ENCODE data around the gene SERPINA5. TPM values are rescaled to one million over a fixed set of nuclear protein-coding genes. Genes with fewer than 3 reads are reported as not detected.

The SERPINA5 gene
- total RNA-seq, 1 donor from 2014 or later: 0.50 TPM

- Mint-ChIP-seq H3K27me3 (ENCODE audit: low read depth) (no peaks in the 10 kb centered on the region), H3K27ac (ENCODE audit: unreplicated experiment) (peak overlapping the region; percentile 52), H3K9me3 (ENCODE audit: low read depth) (no peaks in the 10 kb centered on the region), H3K4me1 (ENCODE audit: low read depth) (peaks cover 17% of the 10 kb centered on the region), H3K36me3 (ENCODE audit: low read depth) (no peaks in the 10 kb centered on the region), H3K4me3 (ENCODE audit: unreplicated experiment) (no peak overlapping the region)
- no peak for DNase-seq (ENCODE audit: low spot score)
- TF ChIP-seq, protein P1, sequence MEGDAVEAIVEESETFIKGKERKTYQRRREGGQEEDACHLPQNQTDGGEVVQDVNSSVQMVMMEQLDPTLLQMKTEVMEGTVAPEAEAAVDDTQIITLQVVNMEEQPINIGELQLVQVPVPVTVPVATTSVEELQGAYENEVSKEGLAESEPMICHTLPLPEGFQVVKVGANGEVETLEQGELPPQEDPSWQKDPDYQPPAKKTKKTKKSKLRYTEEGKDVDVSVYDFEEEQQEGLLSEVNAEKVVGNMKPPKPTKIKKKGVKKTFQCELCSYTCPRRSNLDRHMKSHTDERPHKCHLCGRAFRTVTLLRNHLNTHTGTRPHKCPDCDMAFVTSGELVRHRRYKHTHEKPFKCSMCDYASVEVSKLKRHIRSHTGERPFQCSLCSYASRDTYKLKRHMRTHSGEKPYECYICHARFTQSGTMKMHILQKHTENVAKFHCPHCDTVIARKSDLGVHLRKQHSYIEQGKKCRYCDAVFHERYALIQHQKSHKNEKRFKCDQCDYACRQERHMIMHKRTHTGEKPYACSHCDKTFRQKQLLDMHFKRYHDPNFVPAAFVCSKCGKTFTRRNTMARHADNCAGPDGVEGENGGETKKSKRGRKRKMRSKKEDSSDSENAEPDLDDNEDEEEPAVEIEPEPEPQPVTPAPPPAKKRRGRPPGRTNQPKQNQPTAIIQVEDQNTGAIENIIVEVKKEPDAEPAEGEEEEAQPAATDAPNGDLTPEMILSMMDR (IDR thresholded peaks at IDR 0.05): no peak
These were observed 42.0 kb upstream of the SERPINA5 start for GRCh38 chr14:94539181-94539580.

GRCh38 chr14:94540031-94540794 lies 41.0 kb upstream of the SERPINA5 start:
- no peak overlapping the region for H3K4me3 Mint-ChIP-seq (ENCODE audit: unreplicated experiment)
- no peaks in the 10 kb centered on the region for H3K36me3 Mint-ChIP-seq (ENCODE audit: low read depth)
- no peaks in the 10 kb centered on the region for H3K27me3 Mint-ChIP-seq (ENCODE audit: low read depth)
- DNase-seq (ENCODE audit: low spot score): no peak
- TF ChIP-seq, protein P1 (IDR thresholded peaks at IDR 0.05): peak; percentile 74
- H3K9me3 Mint-ChIP-seq (ENCODE audit: low read depth): no peaks in the 10 kb centered on the region
- H3K27ac Mint-ChIP-seq (ENCODE audit: unreplicated experiment): peak overlapping the region; percentile 50
- H3K4me1 Mint-ChIP-seq (ENCODE audit: low read depth): peaks cover 17% of the 10 kb centered on the region

GRCh38 chr14:94541234-94541975 lies 39.8 kb upstream of the SERPINA5 start:
- Mint-ChIP-seq H3K4me1 (ENCODE audit: low read depth) (peaks cover 17% of the 10 kb centered on the region), H3K36me3 (ENCODE audit: low read depth) (no peaks in the 10 kb centered on the region), H3K9me3 (ENCODE audit: low read depth) (peaks cover 6% of the 10 kb centered on the region), H3K27ac (ENCODE audit: unreplicated experiment) (no peak overlapping the region), H3K4me3 (ENCODE audit: unreplicated experiment) (no peak overlapping the region), H3K27me3 (ENCODE audit: low read depth) (no peaks in the 10 kb centered on the region)
- DNase-seq (ENCODE audit: low spot score): no peak
- TF ChIP-seq, protein P1 (IDR thresholded peaks at IDR 0.05): no peak

GRCh38 chr14:94542111-94542810 lies 39.0 kb upstream of the SERPINA5 start:
- H3K9me3 Mint-ChIP-seq (ENCODE audit: low read depth): peaks cover 14% of the 10 kb centered on the region
- H3K27me3 Mint-ChIP-seq (ENCODE audit: low read depth): no peaks in the 10 kb centered on the region
- no peak overlapping the region for H3K27ac Mint-ChIP-seq (ENCODE audit: unreplicated experiment)
- peaks cover 17% of the 10 kb centered on the region for H3K4me1 Mint-ChIP-seq (ENCODE audit: low read depth)
- H3K4me3 Mint-ChIP-seq (ENCODE audit: unreplicated experiment): no peak overlapping the region
- DNase-seq (ENCODE audit: low spot score): peak; percentile 53
- TF ChIP-seq, protein P1 (IDR thresholded peaks at IDR 0.05): no peak
- no peaks in the 10 kb centered on the region for H3K36me3 Mint-ChIP-seq (ENCODE audit: low read depth)

DNA sequence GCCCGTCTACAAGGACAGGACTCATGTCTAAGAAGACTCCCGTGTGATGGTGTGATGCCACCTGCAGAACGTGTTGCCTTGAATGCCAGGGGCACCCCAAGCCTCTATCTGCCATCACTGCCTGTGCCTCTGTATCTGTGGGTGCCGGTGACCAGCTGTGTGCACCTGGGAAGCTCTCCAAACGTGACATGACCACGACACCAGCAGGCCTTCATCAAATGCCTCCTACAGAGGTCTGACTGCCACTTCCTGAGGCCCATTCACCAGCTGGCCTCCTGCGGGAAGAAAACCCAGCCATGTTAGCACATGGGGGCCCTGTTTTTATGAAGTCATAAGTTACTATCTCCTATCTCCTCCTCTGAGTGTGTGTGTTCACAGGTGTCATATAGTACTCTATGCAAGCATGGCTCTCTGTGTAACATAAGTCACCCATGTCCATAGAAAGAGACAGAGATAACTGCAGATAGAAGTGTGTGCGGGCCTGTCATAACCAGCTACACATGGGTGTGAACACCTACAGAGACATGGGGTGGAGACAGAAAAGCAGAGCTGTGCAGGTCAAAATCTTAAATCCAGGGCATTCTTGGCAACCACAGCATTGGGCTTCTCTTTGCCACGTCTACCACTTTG lies 38.3 kb upstream of the SERPINA5 start:
- no peaks in the 10 kb centered on the region for H3K27me3 Mint-ChIP-seq (ENCODE audit: low read depth)
- TF ChIP-seq, protein P1 (IDR thresholded peaks at IDR 0.05): no peak
- H3K4me3 Mint-ChIP-seq (ENCODE audit: unreplicated experiment): no peak overlapping the region
- H3K27ac Mint-ChIP-seq (ENCODE audit: unreplicated experiment): no peak overlapping the region
- peak; percentile 55 for DNase-seq (ENCODE audit: low spot score)
- no peaks in the 10 kb centered on the region for H3K36me3 Mint-ChIP-seq (ENCODE audit: low read depth)
- peaks cover 15% of the 10 kb centered on the region for H3K9me3 Mint-ChIP-seq (ENCODE audit: low read depth)
- H3K4me1 Mint-ChIP-seq (ENCODE audit: low read depth): peaks cover 17% of the 10 kb centered on the region
